SW 1271 (cell line): ENCODE measurements around the gene ABHD14A.

Experiments
- DNase-seq, 2 experiments: peaks; one replicate each; lab custom pipeline; 2025; lab: John Stamatoyannopoulos, UW

Gene ABHD14A

DNA sequence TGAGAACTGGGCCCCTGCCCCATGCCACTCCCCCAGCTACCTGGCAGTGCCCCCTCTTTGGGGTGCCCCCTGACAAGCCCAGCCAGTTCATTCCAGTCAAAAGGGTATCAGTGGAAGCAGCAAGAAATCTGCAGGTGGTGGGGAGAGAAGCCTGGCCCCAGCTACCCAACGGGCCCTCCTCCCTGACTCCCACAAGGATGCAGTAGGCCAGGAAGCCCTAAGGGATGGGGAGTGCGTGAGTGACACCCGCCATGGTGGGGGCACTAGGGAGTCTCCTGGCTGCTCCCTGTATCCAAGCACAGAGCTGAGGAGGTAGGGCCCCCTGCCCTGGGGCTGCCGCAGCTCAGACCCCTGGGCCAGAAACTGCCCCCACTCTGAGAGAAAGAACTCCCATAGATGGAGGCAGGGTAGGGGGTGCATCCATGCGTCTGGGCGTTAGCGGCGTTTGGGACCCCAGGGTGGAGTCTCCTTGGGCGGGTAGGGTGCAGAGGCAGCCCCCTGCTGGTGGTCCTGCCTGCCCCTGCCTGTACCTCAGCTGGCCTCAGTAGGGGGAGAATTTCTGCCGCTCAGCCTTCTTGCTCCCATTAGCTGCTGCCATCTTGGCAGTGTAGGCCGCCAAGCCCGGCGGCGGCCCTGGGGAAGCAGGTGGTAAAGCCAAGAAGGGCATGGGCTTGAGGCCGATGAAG is 17.2 kb upstream of the ABHD14A start:
- no peak for DNase-seq

DNA sequence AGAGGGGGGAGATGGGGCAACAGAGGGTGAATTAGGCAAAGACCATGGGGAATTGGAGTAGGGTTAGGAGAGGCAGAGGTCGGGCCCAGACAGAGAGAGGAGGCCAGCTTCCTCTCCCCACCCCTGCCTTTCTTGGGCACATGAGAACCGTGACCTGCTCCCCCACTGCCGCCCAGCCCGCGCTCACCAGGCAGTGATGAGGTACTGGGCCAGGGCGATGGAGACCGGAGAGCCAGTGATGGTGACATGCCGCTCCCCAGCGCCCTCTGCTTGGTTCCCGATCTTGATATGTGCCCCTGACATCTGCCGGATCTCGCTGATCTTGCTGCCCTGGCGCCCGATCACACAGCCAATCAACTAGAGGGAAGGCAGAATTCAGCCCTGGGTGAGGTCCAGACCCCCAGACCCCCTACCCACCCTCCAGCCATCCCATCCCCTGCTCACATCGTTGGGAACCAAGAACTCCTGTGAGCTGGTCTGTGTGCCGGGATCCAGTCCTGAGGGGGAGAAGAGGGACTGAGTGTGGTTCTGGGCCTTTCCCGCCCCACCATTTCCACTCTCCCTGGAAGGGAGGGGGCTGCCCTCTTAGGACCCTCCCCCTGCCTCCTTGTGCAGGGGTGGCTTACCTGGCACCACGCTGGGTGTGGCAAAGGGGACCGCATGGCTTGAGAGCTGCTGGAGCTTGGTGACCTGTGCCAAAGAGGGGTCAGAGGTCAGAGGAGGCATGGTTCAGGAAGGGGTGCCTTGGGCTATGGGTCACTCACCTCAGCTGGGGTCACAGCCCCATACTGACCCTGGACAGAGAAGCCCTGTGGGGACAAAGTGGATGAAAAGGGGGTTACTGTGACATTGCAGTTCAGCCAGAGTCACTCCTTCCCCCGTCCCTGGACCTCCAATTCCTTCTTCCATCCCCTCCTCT is 16.0 kb upstream of the ABHD14A start:
- DNase-seq = no peak

DNA sequence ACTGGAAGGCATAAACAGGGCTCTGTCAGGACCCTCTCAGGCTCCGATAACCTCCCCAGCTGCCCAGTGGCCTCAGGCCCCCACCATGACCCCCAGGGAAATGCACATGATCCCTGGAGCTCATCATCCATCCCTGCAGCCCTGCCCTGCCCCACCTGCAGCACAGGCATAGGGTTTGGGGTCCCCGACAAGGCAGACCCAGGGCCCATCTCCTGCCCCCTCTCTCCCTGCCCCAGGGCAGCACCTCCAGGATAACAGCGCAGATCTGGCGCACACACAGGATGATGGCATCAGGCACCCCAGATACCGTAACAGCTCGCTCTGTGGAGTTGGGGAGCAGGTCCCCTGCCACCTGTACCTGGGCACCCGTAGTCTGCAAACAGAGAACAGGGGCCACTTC is 15.2 kb upstream of the ABHD14A start:
- DNase-seq = no peak

DNA sequence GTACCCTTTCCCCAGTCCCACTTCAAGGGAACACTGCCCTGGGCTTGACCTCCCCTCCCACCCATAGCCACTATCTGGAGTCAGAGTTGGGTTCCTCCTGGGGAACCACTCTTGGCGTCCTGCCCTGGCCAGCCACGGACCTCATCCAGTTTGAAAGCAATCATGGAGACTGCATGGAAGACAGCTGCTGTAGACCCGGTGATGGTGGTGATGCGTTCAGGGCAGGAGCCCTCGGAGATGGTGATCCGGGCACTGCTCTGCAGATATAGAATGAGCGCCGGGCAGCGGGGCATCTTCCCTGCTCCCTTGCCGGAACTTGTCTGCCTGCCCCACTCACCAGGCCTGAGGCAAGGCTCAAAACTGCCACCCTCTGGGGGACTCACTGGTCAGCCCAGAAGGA is 14.5 kb upstream of the ABHD14A start:
- DNase-seq = no peak

DNA sequence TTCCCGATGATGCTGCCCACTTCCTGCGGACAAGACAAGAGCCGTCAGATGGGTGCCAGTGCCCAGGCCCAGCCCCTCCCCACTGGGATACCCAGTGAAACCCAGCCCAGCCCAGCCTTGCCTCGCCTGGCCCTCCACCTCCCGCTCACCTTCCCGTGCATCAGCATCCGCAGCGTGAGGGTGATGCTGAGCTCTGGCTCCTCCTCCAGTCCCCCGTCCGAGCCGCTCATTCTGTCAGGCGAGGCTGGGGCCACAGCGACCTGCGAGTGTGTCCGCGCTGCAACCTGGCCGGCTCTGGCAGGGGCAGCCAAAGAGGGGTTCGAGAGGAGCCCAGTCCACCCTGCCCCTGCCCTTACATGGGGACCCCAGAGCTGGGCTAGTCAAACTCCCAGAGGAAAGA is 13.9 kb upstream of the ABHD14A start:
- no peak for DNase-seq

DNA sequence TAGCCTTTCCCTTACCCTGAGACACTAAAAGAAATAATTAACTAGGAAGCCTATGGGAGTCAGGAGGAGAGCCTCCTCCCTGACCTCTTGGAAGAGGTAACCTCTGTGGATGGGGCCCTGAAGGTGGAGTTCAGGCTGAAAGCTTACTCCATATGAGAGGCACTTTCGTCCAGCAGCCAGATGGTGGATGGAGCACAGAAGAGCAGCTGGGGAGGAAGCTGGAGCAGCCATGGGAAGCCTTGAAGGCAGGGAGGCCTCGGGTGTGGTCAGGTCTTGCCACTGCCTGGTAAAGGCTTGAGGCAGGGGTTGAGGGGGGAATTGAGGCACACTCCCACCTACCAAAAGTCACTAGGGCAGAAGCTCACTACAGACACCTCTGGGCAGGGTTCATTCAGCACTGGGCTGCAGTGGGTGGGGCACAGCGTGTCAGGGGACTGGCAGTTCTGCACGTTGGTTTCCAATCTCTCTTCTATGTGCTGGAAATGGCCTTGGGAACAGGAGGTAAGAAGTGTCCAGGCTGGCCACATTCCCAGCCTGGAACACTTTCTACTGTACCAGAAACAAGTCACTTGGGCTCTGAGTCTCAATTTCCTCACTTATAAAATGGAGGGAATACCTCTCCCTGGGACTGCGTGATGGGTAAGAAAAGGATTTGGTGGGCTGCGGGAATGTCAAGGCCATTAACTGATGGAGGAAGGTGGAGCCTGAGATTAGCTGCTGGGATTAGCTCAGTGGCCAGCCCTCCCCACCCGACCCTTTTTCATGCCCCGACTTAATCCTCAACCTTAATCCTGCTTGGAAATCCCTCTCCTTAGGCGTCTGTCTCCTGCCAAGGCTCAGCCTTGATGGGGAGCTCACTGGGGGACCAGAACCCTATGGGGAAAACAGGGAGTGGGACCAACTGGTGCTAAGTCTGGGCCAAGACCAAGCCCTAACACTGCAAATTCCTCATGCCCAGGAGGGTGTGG is 13.0 kb upstream of the ABHD14A start:
- no peak for DNase-seq

DNA sequence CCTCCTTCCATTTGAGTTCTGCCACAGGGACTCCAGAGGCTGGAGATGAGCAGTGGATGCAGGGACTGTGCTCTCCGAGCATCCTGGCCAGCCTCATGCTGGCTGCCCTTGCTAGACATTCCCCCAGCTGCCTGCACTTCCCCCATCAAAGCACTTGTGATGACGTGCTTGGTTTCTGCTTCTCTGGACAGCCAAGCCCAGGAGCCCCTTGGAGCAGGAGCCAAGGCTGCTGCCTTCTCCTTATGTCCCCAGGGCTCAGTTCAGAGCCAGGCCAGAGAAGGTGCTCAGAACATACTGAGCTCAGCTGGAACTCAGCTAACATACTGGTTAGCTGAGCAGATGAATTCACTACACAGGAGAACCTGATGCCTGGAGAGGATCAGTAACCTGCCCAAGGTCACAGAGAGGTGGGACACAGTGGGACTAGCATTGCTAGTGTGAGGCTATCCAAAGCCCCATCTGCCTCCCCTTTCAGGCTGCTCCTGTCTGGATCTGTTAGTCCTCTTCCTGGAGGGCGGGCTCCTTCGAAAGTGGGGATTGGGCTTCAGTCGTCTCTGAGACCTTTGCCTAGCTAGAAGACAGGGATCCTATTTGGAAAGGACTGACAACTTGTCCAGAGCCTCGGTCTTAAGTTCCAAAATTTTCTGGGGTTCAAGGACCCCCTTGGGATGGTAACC is 11.9 kb upstream of the ABHD14A start:
- DNase-seq = no peak

DNA sequence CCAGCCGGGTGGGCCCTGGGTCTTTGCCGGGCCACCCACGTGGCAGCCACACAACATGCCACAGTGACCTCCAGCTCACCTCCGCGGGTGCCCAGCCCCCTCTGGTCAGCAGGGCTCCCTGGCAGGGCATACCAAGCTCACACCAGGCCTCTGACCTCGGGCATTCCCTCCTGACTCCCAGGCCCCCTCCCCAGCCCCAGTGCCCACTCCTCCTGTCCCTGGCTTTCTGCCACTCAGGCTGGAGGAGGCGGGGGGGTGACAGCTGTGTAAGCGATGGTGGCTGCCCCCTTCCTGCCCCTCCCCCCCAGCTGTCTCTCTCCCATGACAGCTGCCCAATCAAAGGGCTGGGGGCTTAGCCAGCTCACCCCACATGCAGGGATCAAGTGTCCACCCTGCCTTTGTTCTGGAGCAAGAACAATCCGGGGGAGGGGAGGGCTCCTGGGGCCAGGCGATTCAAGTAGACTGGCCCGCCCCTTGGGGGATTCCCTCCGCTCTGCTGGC is 10.9 kb upstream of the ABHD14A start:
- DNase-seq = no peak

DNA sequence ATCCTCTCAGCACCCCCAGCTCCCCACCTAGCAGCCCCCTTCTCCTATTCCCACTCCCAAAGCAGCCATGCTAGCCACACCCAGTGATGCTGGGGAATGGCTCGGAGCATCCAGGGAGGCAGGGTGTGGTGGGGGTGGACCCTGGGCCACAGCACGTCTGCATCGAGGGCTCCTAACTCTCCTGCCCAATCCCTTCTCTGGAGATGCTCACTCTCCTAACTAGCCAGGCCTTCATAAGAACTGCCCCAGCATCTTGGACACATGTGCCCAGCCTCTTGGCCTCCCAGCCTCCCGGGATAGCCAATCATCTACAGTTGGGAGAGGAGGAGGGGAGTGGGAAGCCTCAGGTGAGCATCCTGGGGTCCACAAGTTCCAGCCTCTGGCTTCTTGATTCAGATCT is 10.3 kb upstream of the ABHD14A start:
- no peak for DNase-seq

DNA sequence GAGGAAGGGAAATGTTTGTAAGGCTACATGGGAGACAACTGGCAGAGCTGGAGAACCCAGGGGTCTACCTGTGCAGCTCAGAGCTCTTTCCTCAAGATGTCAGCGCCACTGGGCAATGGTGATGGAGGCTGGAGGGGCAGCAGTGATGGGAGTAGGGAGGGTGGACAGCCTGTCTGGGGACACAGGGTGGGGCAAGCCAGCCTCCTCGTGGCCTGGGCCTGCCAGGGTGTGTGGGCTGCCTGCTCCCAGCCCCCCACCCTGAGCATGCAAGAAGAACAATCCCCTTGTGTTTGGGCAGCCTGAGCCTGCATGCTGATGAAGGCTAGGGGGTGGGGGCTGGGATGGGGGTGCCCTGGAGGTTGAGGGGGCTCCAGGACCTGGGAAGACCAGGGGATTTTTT is 8.8 kb upstream of the ABHD14A start:
- no peak for DNase-seq

DNA sequence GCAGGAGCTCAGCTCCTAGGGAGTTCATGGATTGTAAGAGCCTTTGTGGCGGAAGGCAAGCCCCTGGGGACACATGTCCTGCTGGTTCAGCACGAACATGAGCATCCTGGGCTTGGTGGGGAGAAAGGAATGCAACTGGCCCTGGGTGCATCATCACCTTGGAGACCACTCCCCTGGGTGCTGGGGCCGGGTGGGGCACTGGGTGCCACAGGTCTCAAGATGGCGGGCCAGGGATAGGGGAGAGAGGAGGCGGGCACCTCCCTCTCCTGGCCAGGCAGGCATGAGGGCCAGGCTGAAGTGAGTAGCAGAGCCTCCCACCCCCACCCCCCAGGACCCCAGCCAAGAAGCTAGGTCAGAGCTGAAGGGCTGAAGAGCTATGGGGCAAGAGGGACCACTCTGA is 8.4 kb upstream of the ABHD14A start:
- no peak for DNase-seq

DNA sequence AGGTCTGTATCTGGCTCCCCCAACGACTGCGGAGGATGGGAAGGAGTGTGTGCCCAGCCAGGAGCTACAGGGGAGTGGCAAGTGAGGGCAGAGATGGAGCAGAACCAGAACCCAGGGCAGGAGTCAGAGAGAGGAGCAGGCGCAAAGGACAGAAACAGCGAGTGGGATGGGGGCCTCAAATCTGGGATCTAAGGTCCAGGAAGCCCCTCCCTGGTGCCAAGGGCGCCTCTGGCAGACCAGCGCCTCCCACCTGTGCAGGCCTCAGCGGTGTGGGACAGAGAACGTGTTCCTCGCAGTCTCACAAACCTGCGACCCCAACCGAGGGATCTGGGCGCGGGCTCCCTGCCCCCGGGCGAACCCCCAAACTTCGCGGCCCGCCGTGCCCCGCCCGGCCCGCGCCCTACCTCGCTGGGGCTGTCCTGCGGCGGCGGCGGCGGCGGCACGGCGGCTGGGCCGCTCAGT is 7.9 kb upstream of the ABHD14A start:
- no peak for DNase-seq

DNA sequence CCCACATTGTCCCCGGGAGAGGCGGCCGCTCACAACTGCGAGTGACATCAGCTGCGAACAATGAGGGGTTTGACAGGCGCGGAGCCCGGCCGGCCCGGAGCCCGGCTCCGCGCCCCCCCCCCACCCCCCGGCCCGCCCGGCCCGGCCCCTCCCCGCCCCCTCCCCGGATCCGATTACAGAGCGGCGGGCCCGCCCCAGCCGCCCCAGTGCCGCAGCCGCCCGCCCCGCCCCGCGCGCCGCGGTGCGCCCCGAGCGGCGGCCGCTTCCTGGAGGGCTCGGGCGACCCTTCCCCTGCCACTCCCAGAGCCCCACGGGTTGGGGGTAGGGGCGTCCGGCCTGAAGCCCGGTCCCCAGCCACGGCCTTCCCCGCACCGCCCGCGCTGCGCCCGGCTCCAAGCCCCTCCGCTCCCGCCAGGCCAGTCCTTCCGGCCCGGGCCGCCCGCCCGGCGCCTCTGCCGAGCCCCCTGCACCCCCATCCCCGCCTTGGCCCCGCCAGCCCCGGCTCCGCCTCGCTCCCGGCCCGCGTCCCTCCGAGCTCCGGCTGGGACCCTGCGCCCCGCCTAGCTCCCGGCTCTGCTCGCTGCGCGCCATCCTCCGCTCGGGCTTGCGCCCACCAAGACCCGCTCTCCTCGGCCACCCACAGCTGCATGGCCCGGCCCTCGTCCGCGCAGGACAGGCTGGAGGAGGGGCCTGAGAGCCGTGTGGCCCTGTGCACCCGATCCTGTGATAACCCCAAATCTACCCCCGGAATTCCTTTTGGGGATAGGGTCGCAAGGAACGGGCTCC is 7.3 kb upstream of the ABHD14A start, which contains the start of gene PCBP4:
PCBP4 (minus strand) TSS at position 71 of the 786 bp plus-strand sequence. CDS start 6,214 bp downstream, outside the sequence.
- no peak for DNase-seq

DNA sequence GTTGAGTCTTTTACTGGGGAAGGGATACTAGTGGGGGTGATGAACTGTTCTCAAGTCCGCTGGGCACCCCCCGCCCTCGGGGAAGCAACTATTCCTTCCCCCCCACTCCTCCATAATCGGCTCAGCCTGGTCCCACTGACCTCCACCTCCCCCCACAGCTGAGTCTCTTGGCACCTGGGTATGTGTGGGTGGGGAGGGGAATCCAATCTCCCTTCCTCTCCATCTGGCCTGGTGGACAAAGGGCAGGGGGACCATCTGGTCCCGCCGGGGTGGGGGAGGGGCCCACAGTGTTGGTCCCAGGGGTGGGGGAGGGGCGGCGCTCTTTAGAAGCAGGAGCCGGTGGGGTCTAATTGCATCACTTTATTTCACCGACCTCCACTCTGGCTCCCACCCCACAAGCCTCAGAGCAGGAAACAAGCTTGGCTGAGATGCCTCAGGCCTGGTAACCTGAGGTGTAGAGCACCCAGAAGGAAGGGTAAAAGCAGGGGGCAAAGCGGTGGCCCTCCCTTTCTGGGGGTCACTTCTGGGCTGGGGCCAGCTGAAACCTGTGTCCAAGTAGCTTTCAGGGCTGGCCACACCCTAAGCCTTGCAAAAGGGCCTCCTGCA is 6.6 kb upstream of the ABHD14A start:
- DNase-seq = no peak

DNA sequence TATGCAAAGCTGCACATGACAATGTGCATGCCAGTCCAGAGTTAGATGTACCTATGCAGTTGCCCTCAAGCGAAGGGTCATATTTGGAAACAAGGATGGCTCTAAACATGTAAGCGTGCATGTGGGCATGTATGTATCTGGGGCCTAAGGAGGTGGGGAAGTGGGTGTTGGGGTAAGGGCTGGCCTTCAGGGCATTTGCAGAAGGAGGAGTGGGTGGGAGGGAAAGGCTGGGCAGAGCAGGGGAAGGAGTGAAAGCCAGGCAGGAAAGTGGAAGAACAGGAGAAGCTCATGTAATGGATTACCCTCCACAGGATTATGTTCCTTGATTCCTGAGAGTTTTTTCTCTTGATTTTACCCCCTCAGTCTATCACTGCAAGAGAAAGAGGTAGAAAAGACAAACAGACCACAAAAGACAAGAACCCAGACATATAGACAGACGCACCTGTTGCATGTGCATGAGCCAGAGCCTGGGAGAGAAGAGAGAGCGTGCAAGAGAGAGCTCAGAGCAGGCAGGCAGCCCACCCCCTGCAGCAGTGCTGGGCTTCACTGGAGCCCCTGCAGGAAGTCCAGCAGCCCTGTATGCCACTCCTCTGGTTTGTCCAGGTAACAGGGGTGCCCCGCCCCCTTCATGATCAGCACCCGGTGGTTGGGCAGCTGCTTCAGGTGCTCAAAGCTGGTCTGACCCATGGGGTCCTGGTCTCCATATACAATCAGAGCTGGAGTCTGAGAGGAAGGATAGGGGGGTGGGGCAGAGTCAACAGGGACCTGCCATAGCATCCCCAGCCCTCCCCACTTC is 5.8 kb upstream of the ABHD14A start:
- DNase-seq = no peak

DNA sequence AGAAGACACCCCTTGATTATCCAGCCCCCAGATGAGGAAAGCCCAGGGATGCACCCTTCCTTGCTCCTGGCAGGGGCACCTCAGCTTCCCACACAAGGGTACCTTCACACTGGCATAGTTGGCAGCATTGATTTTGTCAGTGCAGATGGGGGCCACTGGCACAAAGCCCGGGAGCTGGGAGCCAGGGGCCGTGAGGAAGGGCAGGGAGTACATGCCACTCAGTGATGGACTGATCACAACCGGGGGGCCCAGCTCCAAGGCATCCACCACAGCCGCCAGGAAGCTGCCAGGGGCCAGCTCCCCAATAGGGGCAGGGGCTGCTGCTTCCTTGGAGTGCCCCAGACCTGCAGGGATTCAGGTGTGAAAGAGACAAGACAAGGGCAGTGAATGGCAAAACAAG is 5.0 kb upstream of the ABHD14A start:
- DNase-seq = no peak

DNA sequence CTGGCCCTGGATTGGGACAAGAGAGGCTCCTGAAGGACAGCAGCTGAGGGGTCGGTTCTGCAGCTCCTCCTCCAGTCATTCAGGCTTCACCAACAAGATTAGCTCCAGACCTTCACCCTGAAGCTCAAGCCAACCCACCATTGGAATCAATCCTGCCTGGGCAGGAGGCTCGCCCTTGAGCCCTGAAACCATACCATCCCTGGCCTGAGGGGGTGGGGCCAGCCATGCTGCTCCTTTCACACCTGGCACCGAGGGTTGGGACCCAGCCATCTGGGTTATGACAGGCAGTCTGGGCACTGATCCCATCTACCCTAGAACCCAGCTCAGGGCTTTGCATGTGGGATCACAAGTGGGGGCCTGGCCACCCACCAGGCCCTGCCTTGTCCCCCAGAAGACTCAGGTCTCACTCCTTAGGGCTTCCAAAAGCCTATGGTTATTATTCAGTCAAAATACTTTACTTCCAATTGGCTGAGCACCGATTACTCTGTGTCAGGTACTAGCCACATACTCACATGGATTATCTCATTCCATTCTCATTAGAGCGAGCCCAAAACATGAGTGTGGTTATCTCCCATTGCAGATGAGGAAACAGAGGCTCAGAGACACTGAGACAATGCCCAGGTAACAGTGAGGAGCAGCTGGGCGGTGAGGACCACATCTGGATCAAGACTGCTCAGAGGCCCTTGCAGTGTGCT is 4.1 kb upstream of the ABHD14A start:
- no peak for DNase-seq

DNA sequence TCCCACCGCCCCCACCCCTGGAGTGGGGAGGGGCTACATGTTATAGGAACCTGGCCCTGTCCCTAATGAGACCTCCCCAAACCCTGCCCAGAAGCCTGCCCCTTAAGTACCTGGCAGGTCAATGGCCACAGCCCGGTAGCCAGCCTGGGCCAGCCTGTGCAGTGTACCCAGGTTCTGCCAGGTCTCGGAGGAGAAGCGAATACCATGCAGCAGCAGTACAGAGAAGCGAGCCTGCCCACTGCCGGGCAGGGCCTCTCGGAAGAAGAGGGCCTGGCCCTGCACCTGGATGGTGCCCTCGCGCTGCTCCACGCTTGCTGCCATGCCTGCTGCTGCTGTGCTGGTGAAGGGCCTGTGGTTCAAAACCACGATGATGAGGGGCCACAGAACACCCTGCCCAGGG is 3.5 kb upstream of the ABHD14A start:
- DNase-seq = no peak
